H1 (cell line): ENCODE results near the gene OR5B2. TPM values are rescaled to one million over a fixed set of nuclear protein-coding genes. Genes with fewer than 3 reads are reported as not detected.

Experiments used
- CTCF ChIA-PET: fragments of 300-600 bp; sonication (Branson Sonifier 250); formaldehyde crosslinking; loops from one replicate; lab custom pipeline; 2021; ENCODE audit not compliant: partially characterized antibody; lab: Charles Lee
- POLR2A ChIA-PET: fragments of 300-600 bp; sonication (Branson Sonifier 250); formaldehyde crosslinking; loops from one replicate; lab custom pipeline; 2021; ENCODE audit warnings: inconsistent platforms; ENCODE audit not compliant: partially characterized antibody; lab: Charles Lee
- DNase-seq, 2 experiments: peaks; one replicate each; pipeline versions ENCODE4 v3.0.0 to v3.0.0-alpha.2; 2010 to 2022; ENCODE audit warnings: low spot score in 2 of 2, low read depth in 1 of 2, mixed read lengths in 1 of 2
- FAIRE-seq: peaks from 2 replicates; lab custom pipeline; 2011; peaks lifted over from hg19 to GRCh38; lab: Jason Lieb, UNC
- H2AFZ ChIP-seq: 2 replicates; pipeline ENCODE4 v1.8.1; 2012; ENCODE audit warnings: low read length, inconsistent platforms
- H2AK5ac ChIP-seq: 2 replicates; pipeline ENCODE4 v1.6.1; 2013; ENCODE audit warnings: low read depth, low read length
- H2BK120ac ChIP-seq: replicated peaks from 2 replicates; pipeline ENCODE3; 2013; ENCODE audit warnings: low read depth, low read length, inconsistent platforms
- H2BK12ac ChIP-seq: 2 replicates; pipeline ENCODE4 v1.6.1; 2013; ENCODE audit warnings: low read depth, low read length
- H2BK15ac ChIP-seq: 2 replicates; pipeline ENCODE4 v1.6.1; 2013; ENCODE audit warnings: low read length
- H2BK20ac ChIP-seq: 2 replicates; pipeline ENCODE4 v1.6.1; 2013; ENCODE audit warnings: low read length
- H2BK5ac ChIP-seq: 2 replicates; pipeline ENCODE4 v1.6.1; 2013; ENCODE audit warnings: low read depth, low read length
- H3K14ac ChIP-seq: 2 replicates; pipeline ENCODE4 v1.6.1; 2013; ENCODE audit warnings: inconsistent platforms; ENCODE audit not compliant: insufficient read length
- H3K18ac ChIP-seq: 2 replicates; pipeline ENCODE4 v1.6.1; 2013; ENCODE audit warnings: low read length; ENCODE audit errors: extremely low read depth
- H3K23ac ChIP-seq: 2 replicates; pipeline ENCODE4 v1.6.1; 2013; ENCODE audit warnings: inconsistent platforms; ENCODE audit not compliant: insufficient read length
- H3K23me2 ChIP-seq: 2 replicates; pipeline ENCODE4 v1.6.1; 2013; ENCODE audit warnings: low read depth, low read length
- H3K27ac ChIP-seq: 2 replicates; pipeline ENCODE4 v1.6.1; 2011; ENCODE audit warnings: low read depth, low read length, inconsistent platforms
- H3K27me3 ChIP-seq, 4 experiments: replicated peaks in 1 of 4; 1 replicate in 1 of 4; 2 replicates in 3 of 4; pipeline versions ENCODE4 v1.6.1 to v1.8.1; 2011 to 2013; ENCODE audit warnings: low read length in 3 of 4, mild to moderate bottlenecking in 3 of 4, inconsistent platforms in 2 of 4, mixed read lengths in 2 of 4, moderate library complexity in 1 of 4; ENCODE audit not compliant: control insufficient read depth in 3 of 4, insufficient read depth in 3 of 4; ENCODE audit errors: extremely low read depth in 1 of 4
- H3K36me3 ChIP-seq, 4 experiments: 2 replicates each; pipeline versions ENCODE4 v1.6.1 to v1.8.1; 2011 to 2013; ENCODE audit warnings: mild to moderate bottlenecking in 4 of 4, low read length in 3 of 4, moderate library complexity in 2 of 4, control low read depth in 1 of 4, inconsistent platforms in 1 of 4; ENCODE audit not compliant: insufficient read depth in 4 of 4, control insufficient read depth in 2 of 4
- H3K4ac ChIP-seq: replicated peaks from 2 replicates; pipeline ENCODE3; 2013; ENCODE audit warnings: low read length, low read depth, mixed read lengths, inconsistent platforms; ENCODE audit not compliant: insufficient read length
- H3K4me1 ChIP-seq, 4 experiments: replicated peaks in 1 of 4; 1 replicate in 1 of 4; 2 replicates in 3 of 4; pipeline versions ENCODE4 v1.6.1 to v1.8.1; 2011 to 2013; ENCODE audit warnings: low read length in 3 of 4, inconsistent platforms in 2 of 4, mixed read lengths in 1 of 4; ENCODE audit not compliant: insufficient read depth in 4 of 4, control insufficient read depth in 3 of 4
- H3K4me2 ChIP-seq, 2 experiments: 2 replicates each; pipeline versions ENCODE4 v1.6.1 to v1.8.1; 2011 to 2013; ENCODE audit warnings: low read depth in 2 of 2, low read length in 2 of 2, control low read depth in 1 of 2, inconsistent platforms in 1 of 2, mild to moderate bottlenecking in 1 of 2; ENCODE audit not compliant: insufficient read depth in 1 of 2
- H3K4me3 ChIP-seq, 4 experiments: fragments of 200-600, 300-600 bp in 1 of 4; sonication (generic), shearing (Covaris generic), sonication (Bioruptor Twin) in 1 of 4; 2 replicates each; pipeline versions ENCODE4 v1.5.1 to v1.8.1; 2011 to 2016; ENCODE audit warnings: low read length in 4 of 4, low read depth in 3 of 4, control low read depth in 2 of 4, inconsistent platforms in 2 of 4, mild to moderate bottlenecking in 2 of 4, mixed read lengths in 1 of 4, moderate library complexity in 1 of 4; ENCODE audit not compliant: insufficient read depth in 2 of 4; ENCODE audit errors: extremely low read depth in 1 of 4
- H3K56ac ChIP-seq: replicated peaks from 2 replicates; pipeline ENCODE3; 2013; ENCODE audit warnings: low read depth, mild to moderate bottlenecking, mixed read lengths, low read length, inconsistent platforms; ENCODE audit not compliant: insufficient read length
- H3K79me1 ChIP-seq: 2 replicates; pipeline ENCODE4 v1.6.1; 2013; ENCODE audit warnings: low read depth, low read length, control low read depth
- H3K79me2 ChIP-seq, 2 experiments: 2 replicates each; pipeline versions ENCODE4 v1.6.1 to v1.8.1; 2012 to 2013; ENCODE audit warnings: low read length in 2 of 2, mild to moderate bottlenecking in 2 of 2, inconsistent platforms in 1 of 2; ENCODE audit not compliant: insufficient read depth in 2 of 2, control insufficient read depth in 1 of 2
- H3K9ac ChIP-seq, 4 experiments: replicated peaks in 1 of 4; 1 replicate in 1 of 4; 2 replicates in 3 of 4; pipeline versions ENCODE4 v1.6.1 to v1.8.1; 2011 to 2013; ENCODE audit warnings: low read depth in 3 of 4, low read length in 3 of 4, control low read depth in 2 of 4, mild to moderate bottlenecking in 2 of 4, moderate library complexity in 2 of 4, inconsistent platforms in 1 of 4; ENCODE audit errors: extremely low read depth in 1 of 4
- H3K9me3 ChIP-seq, 2 experiments: 2 replicates each; pipeline versions ENCODE4 v1.6.1 to v1.8.1; 2012 to 2013; ENCODE audit warnings: mild to moderate bottlenecking in 2 of 2, moderate library complexity in 2 of 2, control low read depth in 1 of 2, inconsistent platforms in 1 of 2, low read depth in 1 of 2, low read length in 1 of 2, mixed read lengths in 1 of 2; ENCODE audit not compliant: insufficient read depth in 2 of 2
- H4K20me1 ChIP-seq, 2 experiments: replicated peaks in 1 of 2; 2 replicates each; pipeline versions ENCODE3 to v1.8.1; 2011 to 2013; ENCODE audit warnings: inconsistent platforms in 2 of 2, low read length in 2 of 2, mild to moderate bottlenecking in 1 of 2; ENCODE audit not compliant: insufficient read depth in 2 of 2, control insufficient read depth in 1 of 2
- H4K5ac ChIP-seq: 2 replicates; pipeline ENCODE4 v1.6.1; 2013; ENCODE audit warnings: low read length, low read depth, mixed read lengths, inconsistent platforms; ENCODE audit not compliant: insufficient read length
- H4K8ac ChIP-seq: 2 replicates; pipeline ENCODE4 v1.8.0; 2013; ENCODE audit warnings: mild to moderate bottlenecking, moderate library complexity, low read length, inconsistent platforms; ENCODE audit not compliant: insufficient read depth; ENCODE audit errors: extremely low read depth
- H4K91ac ChIP-seq: replicated peaks from 2 replicates; pipeline ENCODE3; 2013; ENCODE audit warnings: low read length, mixed read lengths, inconsistent platforms; ENCODE audit not compliant: insufficient read length
- GABPA ChIP-seq: IDR thresholded peaks from 2 replicates; pipeline ENCODE4 v1.6.1; 2011; ENCODE audit warnings: mild to moderate bottlenecking, low read length, moderate library complexity, borderline replicate concordance; ENCODE audit not compliant: insufficient read depth
- POLR2A ChIP-seq, 2 experiments: IDR thresholded peaks; 1 replicate in 1 of 2; 2 replicates in 1 of 2; pipeline ENCODE4 v1.6.1; 2011; ENCODE audit warnings: low read depth in 2 of 2, low read length in 2 of 2, mild to moderate bottlenecking in 2 of 2; ENCODE audit errors: control extremely low read depth in 1 of 2
- RXRA ChIP-seq: IDR thresholded peaks from 2 replicates; pipeline ENCODE4 v1.6.1; 2011; ENCODE audit warnings: low read depth, mild to moderate bottlenecking, low read length, moderate library complexity; ENCODE audit not compliant: insufficient read depth
- SAP30 ChIP-seq: fragments of 300-600 bp; sonication (generic); IDR thresholded peaks from 2 replicates; pipeline ENCODE4 v1.7.1; 2012; ENCODE audit warnings: low read length, moderate library complexity, mild to moderate bottlenecking, inconsistent platforms; ENCODE audit not compliant: insufficient read depth, insufficient replicate concordance
- SIRT6 ChIP-seq: IDR thresholded peaks from one replicate; pipeline ENCODE4 v1.7.1; 2012; ENCODE audit warnings: low read length, inconsistent platforms
- WGBS, 2 experiments: shearing (Covaris generic) in 1 of 2; methylation state at CpG; one replicate each; pipeline versions ENCODE4 v1.1.6 to v1.1.7; 2013 to 2015; ENCODE audit warnings: low lambda C conversion rate in 2 of 2, mixed read lengths in 2 of 2, inconsistent platforms in 1 of 2, low coverage in 1 of 2, missing lambda C conversion rate in 1 of 2; ENCODE audit not compliant: insufficient replicate concordance in 2 of 2, insufficient coverage in 1 of 2, insufficient read length in 1 of 2; ENCODE audit errors: extremely low coverage in 1 of 2, missing lambda C conversion rate in 1 of 2; 5-methylcytosine and 5-hydroxymethylcytosine counted together
- polyA plus RNA-seq, 7 experiments: library from polyadenylated mRNA; depleted of rRNA in 3 of 7; stranded (reverse) in 5 of 7; unstranded in 2 of 7; fragments of >200 nt in 5 of 7; fragments of 200-250 nt in 2 of 7; gene quantifications; 1 replicate in 5 of 7; 2 replicates in 1 of 7; 4 replicates in 1 of 7; pipeline versions ENCODE4 v1.2.1 to v1.2.3, GENCODE V29; 2011 to 2013; ENCODE audit warnings: missing spikeins in 2 of 7, mixed read lengths in 2 of 7
- total RNA-seq: library from RNA; stranded (reverse); fragmentation: NEBNext Ultra II Directional; extraction: Animal tissue kit (Norgen Biotek cat#: 25700); gene quantifications from 2 replicates; pipeline ENCODE4 v1.2.1, GENCODE V29; 2021

The OR5B2 gene
- total and polyA plus RNA-seq, 2 of the 8 experiments (the other 6 are each of a cell fraction or from before 2014, with no cell fraction given): 0.06 TPM; not detected in 1

GRCh38 chr11:58406774-58407173 is 21.1 kb downstream of the OR5B2 start, which contains the start of gene OR5B3:
OR5B3 (minus strand) TSS chr11:58406874; CDS start chr11:58403409, 3,465 bp downstream.
- no peak within 1 kb of the TSS for H2AK5ac ChIP-seq
- no peaks in the 10 kb centered on the region for H3K23me2 ChIP-seq
- H4K20me1 ChIP-seq: no peaks in the 10 kb centered on the region
- ChIA-PET CTCF (interaction anchor here (0.6 kb wide), 1 partner anchor 596 kb away, joined by 5 read pairs; no protein-coding TSS in a partner anchor), POLR2A (no interaction called here)
- no peak within 1 kb of the TSS for H2BK20ac ChIP-seq
- no peak within 1 kb of the TSS for H2BK5ac ChIP-seq
- no peak within 1 kb of the TSS for H3K27ac ChIP-seq
- H3K9ac ChIP-seq: no peak within 1 kb of the TSS
- H4K8ac ChIP-seq: no peak within 1 kb of the TSS
- no peak within 1 kb of the TSS for H2BK12ac ChIP-seq
- no peak within 1 kb of the TSS for H3K4me3 ChIP-seq
- H3K23ac ChIP-seq: no peak within 1 kb of the TSS
- H3K4me2 ChIP-seq: no peak within 1 kb of the TSS
- H2AFZ ChIP-seq: no peak within 1 kb of the TSS
- no peaks in the 10 kb centered on the region for H3K36me3 ChIP-seq
- no peak within 1 kb of the TSS for H2BK15ac ChIP-seq
- no peak within 1 kb of the TSS for H4K5ac ChIP-seq
- H3K18ac ChIP-seq: no peak within 1 kb of the TSS
- no peak within 1 kb of the TSS for H3K56ac ChIP-seq
- H3K14ac ChIP-seq: no peak within 1 kb of the TSS
- H3K27me3 ChIP-seq: no peaks in the 10 kb centered on the region
- H3K4me1 ChIP-seq: no peaks in the 10 kb centered on the region
- 75% methylated on average over 1 of the region's 1 CpG; no CpG with 5 or more reads in 1 of the 2 experiments for WGBS, 2 experiments
- H3K4ac ChIP-seq: no peak within 1 kb of the TSS
- H3K9me3 ChIP-seq: peaks cover 22 to 29% of the 10 kb centered on the region in 2 experiments; a peak in 3 of 4 replicates
- H4K91ac ChIP-seq: no peak within 1 kb of the TSS
- H3K79me2 ChIP-seq: no peaks in the 10 kb centered on the region
- DNase-seq (no peak), FAIRE-seq (no peak)
- H2BK120ac ChIP-seq: no peak within 1 kb of the TSS
- no peaks in the 10 kb centered on the region for H3K79me1 ChIP-seq
- TF ChIP-seq POLR2A (IDR thresholded peaks at IDR 0.05; ENCODE audit: control extremely low read depth in 1 of 2, low read depth in 2 of 2, low read length in 2 of 2): no peak
- TF ChIP-seq GABPA: no peak
- TF ChIP-seq RXRA: no peak
- TF ChIP-seq SIRT6: no peak
- no peak for TF ChIP-seq SAP30
